Activated naive CD8-positive, alpha-beta T cell treated with anti-CD3 and anti-CD28 coated beads, Interleukin-2, amount 50 U/mL, for 16 hours (primary cell): ENCODE measurements around the gene LPA.
"Not testable (repeated sequence)": the region's sequence is repeated elsewhere in the genome, so short reads cannot be mapped to it uniquely, and the experiment has no call there.

Experiments
- DNase-seq: peaks from one replicate; pipeline ENCODE4 v3.0.0-alpha.2; 2020; ENCODE audit warnings: low read depth, low spot score

LPA gene

DNA sequence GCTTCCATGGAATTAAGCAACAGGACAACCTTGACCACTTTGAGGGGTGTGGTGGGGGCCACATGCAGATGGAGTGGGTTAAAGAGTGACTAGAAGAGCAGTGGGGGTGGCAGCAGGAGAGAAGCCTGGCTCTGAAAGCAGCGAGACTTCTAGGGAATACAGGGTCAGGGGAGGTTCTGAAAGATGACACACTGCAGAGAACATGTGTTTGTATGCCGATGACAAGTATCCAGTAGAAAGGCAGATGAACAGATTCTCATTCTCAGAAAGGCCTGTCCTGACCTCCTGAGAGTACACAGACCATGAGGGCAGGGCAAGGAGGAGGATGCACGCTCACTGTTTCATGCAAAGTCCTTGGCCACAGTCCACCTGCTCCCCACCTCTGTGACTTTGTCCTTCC, 2.9 kb downstream of the LPA start:
- no peak for DNase-seq

- no peak for DNase-seq
Observed at GRCh38 chr6:160659562-160659961, 4.5 kb downstream of the LPA start.

- DNase-seq = no peak
Observed at GRCh38 chr6:160634706-160635105, 29.4 kb downstream of the LPA start.

- no peak for DNase-seq
Observed at GRCh38 chr6:160595838-160596832, 67.9 kb downstream of the LPA start.

DNA sequence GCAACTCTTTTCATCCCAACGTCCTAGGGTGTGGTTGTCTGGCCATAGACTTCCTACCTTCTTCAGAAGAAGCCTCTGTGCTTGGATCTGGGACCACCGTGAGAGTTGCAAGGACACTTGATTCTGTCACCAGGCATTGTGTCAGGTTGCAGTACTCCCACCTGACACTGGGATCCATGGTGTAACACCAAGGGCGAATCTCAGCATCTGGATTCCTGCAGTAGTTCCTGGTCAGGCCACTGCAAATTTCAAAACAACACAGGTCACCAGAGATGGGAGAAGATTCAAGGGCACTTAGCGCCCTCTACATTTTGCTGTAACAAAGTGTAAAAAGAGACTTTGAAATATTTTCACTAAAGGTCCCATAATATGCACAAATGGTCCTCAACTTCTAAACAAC, 68.8 kb downstream of the LPA start:
- not testable (repeated sequence) for DNase-seq

DNA sequence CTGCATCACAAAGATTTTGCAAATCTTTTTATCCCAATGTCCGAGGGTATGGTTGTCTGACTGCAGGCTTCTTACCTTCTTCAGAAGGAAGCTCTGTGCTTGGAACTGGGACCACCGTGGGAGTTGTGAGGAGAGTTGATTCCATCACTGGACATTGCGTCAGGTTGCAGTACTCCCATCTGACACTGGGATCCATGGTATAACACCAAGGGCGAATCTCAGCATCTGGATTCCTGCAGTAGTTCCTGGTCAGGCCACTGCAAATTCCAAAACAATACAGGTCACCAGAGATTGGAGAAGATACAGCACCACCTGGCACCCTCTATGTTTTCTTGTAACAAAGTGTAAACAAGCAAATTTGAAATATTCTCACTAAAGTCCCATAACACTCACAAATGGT, 77.7 kb downstream of the LPA start:
- no peak for DNase-seq

GRCh38 chr6:160583794-160584193, 80.3 kb downstream of the LPA start:
- DNase-seq = no peak

DNA sequence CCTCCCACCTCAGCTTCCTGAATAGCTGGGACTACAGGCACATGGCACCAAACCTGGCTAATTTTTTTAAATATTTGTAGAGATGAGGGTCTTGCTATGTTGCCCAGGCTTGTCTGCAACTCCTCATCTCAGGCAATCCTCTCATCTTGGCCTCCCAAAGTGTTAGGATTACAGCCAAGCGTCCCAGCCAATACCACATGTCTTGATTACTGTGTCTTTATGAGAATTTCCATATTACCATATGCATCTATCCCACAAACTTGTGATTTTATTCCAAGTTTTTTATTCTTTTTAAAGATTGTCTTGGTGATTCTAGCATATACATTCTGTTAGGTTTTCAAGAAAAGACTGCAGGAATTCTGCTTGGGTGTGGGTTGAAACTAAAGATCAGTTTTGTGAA, 82.7 kb downstream of the LPA start:
- no peak for DNase-seq

DNA sequence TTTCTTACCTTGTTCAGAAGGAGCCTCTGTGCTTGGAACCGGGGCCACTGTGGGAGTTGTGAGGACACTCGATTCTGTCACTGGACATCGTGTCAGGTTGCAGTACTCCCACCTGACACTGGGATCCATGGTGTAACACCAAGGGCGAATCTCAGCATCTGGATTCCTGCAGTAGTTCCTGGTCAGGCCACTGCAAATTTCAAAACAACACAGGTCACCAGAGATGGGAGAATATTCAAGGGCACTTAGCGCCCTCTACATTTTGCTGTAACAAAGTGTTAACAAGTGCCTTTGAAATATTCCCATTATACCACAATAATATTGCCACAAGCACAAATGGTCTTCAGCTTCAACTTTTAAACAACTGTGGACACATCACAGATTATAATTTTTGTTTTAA, 85.6 kb downstream of the LPA start:
- DNase-seq = not testable (repeated sequence)

DNA sequence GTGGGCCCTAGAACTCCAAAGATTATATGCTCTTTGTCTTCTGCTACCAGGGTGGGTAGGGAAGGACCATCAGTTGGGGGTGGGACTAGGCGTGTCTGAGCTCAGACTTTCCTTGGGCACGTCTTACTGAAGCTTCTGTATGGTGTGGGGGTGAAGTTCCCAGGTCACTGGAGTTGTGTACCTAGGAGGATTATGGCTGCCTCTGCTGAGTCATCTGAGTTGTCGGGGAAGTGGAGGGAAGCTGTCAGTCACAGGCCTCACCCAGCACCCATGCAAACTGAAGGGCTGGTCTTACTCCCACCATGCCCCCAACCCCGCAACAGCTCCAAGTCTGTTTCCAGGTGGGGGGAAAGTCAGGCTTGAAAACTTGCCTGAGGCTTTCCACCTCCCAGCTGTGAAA, 90.1 kb downstream of the LPA start:
- DNase-seq = no peak

- not testable (repeated sequence) for DNase-seq
Observed at GRCh38 chr6:160571201-160571600, 92.9 kb downstream of the LPA start.

GRCh38 chr6:160544802-160545201, 119.3 kb downstream of the LPA start:
- no peak for DNase-seq

DNA sequence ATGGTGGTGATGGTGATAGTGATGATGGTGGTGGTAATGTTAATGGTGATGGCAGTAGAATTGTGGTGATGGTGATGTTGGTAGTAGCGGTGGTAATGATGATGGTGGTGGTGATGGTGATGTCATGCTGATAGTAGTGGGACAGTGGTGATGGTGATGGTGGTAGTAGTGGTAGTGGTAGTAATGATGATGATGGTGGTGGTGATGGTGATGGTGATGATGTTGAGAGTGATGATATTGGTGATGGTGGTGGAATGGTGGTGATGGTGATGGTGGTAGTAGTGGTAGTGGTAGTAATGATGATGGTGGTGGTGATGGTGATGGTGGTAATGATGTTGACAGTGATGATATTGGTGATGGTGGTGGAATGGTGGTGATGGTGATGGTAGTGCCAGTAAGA, 128.8 kb downstream of the LPA start:
- no peak for DNase-seq

DNA sequence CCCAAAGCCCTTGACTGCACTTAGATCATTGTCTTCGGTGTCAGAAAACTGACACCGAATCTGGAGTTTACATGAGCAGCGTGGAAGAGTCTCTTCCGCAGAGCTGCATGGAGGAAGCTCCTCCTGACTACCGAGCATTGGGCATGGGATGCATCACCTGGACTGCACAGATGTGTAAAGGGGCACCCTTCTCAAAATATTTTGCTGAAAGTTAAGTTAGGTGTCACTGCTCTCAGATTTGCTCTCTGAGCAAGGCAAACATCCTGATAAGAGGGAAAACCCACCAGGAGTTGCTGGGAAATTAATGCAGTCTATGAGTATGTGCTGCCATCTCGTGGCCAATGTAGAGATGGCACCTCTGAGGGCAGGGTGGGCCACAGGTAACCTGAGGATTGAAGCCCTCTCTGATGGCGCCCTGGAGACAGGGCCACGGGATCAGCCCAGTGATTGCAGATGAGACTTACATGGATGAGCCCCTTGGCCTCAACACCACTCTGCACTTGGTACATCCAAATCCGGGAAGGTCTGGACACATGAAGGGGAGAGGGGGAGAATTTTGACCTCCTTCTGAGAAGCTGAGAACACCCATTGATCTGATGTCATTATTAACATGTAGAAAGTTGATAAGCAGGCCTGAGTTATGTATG, 129.9 kb downstream of the LPA start:
- DNase-seq = peak; percentile 19

DNA sequence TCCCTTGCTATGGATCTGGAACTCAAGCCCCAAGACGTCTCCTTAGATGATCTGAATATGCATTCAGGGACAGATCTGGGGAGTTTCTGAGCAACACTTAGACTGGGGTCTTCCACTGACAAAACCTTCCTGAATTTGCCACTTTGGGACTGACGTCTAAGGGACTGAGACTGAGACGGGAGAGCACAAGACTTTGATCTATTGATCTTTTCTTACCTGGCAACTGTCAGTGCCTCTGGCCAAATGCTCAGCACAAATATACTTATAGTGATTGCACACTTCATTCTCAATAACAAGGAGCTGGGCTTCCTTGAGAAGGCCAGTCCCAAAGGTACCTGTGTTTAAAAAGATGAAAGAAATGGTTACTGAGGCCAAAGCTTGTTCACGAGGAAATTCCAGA, 131.8 kb downstream of the LPA start:
- DNase-seq = no peak

- DNase-seq = no peak
Observed at GRCh38 chr6:160531826-160532225, 132.2 kb downstream of the LPA start.

- DNase-seq = not testable (repeated sequence)
Observed at GRCh38 chr6:160529524-160529923, 134.6 kb downstream of the LPA start.

DNA sequence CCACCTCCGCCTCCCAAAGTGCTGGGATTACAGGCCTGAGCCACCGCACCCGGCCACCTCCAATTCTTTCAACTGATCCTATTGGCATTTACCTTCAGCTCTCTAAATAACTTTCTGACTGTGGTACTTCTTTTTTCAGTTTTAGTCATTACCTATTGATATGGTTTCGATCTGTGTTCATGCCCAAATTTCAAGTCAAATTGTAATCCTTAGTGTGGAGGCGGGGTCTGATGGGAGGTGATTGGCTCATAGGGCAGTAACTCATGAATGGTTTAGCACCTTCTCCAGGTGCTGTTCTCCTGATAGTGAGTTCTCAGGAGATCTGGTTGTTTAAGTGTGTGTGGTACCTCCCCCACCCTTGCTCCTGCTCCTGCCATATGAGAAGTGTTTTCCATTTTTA, 140.9 kb downstream of the LPA start:
- no peak for DNase-seq

GRCh38 chr6:160520043-160520904, 143.8 kb downstream of the LPA start:
- peak; percentile 43 for DNase-seq

- peak; percentile 40 for DNase-seq
Observed at GRCh38 chr6:160519603-160520042, 144.5 kb downstream of the LPA start.

GRCh38 chr6:160519133-160519532, 144.9 kb downstream of the LPA start:
- no peak for DNase-seq

DNA sequence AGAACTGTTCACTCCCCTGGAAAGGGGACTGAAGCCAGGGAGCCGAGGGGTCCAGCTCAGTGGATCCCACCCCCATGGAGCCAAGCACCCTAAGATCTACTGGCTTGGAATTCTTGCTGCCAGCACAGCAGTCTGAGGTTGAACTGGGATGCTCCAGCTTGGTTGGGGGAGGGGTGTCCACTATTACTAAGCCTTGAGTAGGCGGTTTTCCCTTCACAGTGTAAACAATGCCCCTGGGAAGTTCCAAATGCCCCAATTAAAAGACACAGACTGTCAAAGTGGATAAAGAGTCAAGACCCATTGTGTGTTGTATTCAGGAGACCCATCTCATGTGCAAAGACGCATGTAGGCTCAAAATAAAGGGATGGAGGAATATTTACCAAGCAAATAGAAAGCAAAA, 150.2 kb downstream of the LPA start:
- no peak for DNase-seq
